CD4-positive, alpha-beta T cell treated with Interleukin-6 for 4 hours (primary cell): ENCODE measurements around the gene SOCS7.
A peak's percentile ranks its signal among the peaks of the same experiment; 100 is the strongest.

Experiments used
- DNase-seq: peaks from one replicate; pipeline ENCODE4 v3.0.0-alpha.2; 2020; ENCODE audit warnings: mixed read lengths

Gene SOCS7

DNA sequence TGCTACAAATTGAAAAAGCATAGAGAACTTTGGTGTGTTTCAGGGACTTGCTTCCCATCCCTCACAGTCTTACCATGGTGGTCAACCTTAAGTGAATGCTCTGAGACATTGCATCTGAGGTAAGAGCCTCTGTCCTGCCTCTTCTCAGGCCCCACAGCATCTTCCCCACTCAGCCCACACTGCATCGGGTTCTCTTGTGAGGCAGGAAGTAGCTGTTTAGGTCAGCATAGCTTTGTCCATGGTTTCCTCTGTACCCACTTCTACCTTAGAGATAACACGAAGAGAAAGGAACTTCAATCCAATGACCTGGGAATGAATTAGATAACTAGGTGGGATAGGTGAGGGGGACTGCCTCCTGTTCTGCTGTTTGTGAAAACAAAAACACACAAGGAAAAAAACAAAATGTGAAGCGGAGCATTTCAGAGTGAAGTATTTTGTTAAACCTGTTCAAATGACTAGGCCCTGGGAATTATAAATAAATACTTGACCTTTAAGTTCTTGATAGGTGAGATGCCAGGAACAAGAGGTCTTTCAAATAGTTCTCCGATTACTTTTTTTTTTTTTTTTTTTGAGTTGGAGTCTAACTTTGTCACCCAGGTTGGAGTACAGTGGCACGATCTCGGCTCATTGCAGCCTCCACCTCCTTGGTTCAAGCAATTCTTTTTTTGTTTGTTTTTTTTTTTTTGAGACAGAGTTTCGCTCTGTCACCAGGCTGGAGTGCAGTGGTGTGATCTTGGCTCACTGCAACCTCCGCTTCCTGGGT lies 17.7 kb downstream of the SOCS7 start:
- no peak for DNase-seq

GRCh38 chr17:38379448-38379847 lies 27.8 kb downstream of the SOCS7 start:
- no peak for DNase-seq

DNA sequence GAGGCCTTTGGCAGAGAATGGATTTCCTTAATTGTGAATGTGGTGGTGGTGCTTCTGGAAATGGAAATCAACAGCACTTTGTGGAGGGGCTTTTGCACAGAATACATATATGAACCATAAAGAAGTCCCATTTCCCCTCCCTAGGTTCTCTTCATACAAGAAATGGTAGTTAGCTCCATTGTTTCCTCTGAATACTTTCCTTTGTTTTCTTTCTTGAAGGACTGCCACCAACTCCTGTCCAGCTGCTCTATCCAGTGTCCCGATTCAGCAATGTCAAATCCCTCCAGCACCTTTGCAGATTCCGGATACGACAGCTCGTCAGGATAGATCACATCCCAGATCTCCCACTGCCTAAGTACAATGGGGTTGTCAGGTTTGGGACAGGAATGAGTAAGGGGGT lies 43.4 kb downstream of the SOCS7 start:
- no peak for DNase-seq

GRCh38 chr17:38397227-38397626 lies 45.6 kb downstream of the SOCS7 start:
- DNase-seq, result no peak

DNA sequence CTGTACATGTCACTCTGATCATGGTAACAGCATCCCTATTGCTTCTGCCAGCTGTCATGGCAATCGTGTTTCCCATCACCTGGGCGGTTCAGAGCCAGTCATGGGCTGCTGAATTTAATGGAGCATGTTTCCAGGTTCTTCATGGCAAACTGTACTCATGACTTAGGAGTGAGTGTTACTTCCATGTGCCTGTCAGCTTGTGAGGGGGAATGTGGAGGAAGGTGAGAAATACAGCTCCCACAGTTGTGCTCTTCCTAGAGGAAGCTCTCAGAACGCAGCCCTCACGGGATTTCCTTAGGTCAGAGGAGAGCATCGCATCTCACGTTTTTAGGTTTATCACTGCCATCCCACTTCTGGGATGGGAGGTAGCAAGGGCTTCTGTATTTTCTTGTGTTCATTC lies 48.6 kb downstream of the SOCS7 start:
- DNase-seq, result no peak

- DNase-seq, result no peak
These were observed 49.8 kb downstream of the SOCS7 start for GRCh38 chr17:38401459-38401858.

- no peak for DNase-seq
These were observed 51.3 kb downstream of the SOCS7 start for GRCh38 chr17:38402897-38403296.

DNA sequence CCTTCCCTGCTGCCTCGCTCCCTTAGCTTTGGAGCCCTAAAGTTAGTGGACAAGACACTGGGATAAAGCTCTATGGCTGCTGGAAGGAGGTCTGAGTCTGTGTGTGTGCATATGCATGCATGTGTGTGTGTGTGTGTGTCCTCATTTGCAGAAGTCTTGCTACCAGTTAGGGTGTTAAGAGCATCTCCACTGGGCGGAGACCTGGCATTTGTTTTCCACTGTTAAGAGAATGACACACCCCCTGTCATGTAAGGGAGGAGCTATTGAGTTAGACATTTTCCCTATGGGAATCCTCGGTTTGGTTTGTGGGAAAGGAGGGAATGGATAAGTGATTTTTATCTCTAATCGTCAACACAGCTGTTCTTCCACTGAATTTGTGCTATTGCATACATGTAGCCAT lies 51.8 kb downstream of the SOCS7 start:
- no peak for DNase-seq

GRCh38 chr17:38404174-38404943 lies 52.7 kb downstream of the SOCS7 start:
- no peak for DNase-seq

DNA sequence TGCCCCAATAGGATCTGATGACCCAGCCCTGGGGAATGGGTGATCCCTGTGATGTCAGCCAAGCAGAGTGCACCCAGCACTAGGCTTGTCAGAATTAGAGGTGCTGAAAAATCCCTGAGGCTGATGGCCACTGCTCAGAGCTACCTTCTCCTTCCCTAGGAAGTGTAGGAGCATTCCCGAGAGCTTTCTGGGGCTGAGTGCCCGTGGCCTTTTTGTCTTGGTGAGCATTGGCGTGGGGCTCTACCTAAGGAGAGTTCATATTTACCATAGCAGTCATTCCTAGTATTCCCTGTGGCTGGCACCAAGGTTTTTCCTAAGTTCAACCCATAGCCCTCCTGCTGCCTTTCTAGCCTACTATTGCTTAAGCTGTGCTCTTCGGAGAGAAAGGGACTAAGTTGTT lies 54.0 kb downstream of the SOCS7 start:
- no peak for DNase-seq

- no peak for DNase-seq
These were observed 58.6 kb downstream of the SOCS7 start for GRCh38 chr17:38410201-38410600.

DNA sequence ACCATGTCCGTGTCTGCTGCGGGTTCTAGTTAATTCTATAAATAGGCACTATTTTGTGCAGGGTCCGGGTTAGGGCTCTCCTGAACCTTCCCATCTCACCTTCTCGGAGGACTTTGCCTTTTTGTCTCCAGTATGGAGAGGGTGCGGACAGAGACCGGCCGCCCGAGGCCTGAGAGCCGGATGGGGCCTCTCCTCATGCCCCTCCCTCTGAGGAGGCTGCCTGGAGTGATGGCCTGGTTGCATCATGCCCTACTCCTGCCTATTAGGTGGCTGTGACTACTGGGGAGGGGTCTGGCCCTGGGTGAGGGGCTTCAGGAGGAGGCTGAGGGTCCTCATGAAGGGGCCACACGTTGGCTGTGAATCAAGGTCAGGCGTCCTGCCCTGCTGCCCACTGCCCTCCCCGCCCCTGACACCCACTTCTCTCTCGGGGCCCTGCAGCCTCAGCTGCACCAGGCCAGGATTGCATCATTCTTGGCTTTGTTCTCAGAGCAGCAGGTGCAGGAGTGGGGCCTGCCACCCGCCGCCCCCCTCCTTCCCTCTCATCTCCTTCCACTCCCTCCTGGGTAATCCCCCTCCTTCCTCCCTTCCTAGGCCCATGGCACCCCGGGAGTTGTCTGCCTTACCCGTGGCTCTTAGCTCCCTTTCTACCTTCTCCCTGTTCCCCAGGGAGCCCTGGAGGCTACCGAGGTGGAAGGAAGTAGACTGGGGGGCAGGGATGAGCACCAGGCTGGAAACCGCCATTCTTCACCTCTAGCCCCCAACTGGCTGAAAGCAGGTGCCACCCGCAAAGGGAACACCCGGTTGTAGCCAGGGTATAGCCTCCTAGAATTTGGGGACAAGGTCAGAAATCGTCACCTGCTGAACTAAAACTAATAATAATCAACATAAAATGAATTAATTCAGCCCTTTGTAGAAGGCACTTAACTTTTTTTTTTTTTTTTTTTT lies 63.9 kb downstream of the SOCS7 start:
- DNase-seq, result no peak

DNA sequence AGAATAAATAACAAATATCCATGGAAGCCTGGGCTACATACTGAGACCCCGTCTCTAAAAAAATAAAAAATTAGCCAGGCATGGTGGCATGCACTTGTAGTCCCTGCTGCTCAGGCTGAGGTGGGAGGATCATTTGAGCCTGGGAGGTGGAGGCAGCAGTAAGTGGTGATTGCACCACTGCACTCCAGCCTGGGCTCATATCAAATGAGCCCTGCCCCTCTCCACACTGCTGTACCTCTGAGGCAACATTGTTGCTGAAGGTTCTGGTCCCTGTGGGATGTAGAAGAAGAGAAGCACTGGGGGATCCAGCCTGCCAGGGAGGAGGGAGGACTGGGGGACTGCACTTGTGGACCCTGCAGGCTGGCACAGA lies 65.2 kb downstream of the SOCS7 start:
- DNase-seq, result no peak

- no peak for DNase-seq
These were observed 65.7 kb downstream of the SOCS7 start for GRCh38 chr17:38417210-38417951.

DNA sequence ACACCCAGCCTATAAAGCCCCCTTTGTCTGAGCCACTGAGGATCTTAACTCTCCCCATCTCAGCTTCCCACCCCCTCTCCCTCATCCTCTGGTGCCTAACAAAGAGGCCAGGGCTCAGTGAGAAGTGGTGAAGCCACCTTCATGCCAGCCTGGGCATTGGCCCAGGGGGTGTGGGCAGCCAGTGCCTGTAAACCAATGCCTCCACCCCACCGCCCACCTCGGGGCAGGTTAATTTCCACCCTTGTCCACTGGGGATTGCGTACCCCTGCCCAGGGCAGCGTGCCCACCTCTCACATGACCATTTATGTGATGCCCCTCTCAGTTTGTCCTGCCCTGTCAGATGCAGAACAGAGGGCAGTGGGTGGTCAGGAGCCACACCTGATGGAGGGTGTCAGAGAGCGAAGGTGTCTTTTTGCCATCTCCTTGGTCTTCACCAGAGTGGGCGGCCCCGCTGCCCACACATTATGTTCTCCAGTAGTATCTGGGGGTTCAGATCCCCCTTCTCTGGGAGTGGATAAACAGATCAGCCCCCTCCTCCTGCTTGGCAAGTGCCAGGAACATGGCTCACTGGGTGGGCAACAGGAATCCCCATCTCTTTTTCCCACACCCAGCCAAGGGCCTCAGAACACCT lies 66.5 kb downstream of the SOCS7 start:
- DNase-seq, result no peak

GRCh38 chr17:38418693-38419507 lies 67.3 kb downstream of the SOCS7 start:
- DNase-seq, result peak; percentile 9

GRCh38 chr17:38419508-38419981 lies 67.9 kb downstream of the SOCS7 start:
- no peak for DNase-seq

DNA sequence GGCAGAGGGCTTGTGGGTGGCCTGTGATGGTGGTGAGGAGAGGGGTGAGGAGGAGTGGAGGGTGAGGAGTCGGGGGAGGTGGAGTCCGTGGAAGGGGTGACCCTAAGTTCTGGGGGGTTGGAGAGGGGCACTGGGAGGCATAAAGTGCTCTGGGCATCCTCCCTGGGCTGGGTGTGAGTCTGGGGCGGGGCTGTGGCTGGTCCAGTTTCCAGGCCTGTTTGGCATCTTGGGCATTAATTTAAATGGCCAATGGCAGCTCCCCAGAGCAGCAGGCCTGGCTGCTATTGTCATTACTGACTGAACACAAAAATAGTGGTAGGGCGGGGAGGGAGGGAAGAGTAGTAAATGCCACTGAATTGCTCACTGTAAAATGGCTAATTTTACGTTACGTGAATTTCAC lies 68.9 kb downstream of the SOCS7 start:
- no peak for DNase-seq

DNA sequence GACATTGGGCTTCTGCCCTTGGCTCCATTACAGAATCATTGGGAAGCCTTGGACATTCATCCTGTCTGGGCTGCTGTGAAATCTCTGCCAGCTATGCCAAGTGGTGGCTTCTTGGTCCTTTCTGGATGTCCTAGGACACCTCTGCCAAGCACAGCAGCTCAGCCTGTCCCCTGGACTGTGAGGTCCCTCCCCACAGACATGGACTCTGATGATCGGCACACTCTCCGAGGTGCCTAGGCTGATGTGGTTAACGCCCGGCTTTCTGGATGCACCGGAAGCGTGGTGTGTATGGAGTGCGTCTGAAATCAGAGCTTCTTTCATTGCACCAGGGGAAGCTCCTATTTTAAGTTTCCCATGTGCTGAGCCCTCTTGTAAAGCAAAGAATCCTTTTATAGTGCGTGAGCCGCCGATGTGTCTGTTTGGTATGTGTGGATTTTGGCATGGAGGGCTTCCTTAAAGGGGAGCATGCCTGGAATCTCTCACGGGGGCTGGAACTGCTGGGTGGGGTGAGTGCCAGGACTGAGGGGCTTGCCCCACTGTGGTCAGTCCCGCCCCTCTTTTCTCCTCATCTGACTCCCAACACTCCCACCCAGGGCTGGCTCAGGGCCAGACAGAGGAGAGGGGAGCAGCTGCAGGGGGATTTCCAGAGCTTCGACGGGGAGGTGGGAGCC lies 69.7 kb downstream of the SOCS7 start:
- no peak for DNase-seq
